Immature natural killer cell (primary cell): ENCODE data around the gene MEF2C. TPM values are rescaled to one million over a fixed set of nuclear protein-coding genes. Genes with fewer than 3 reads are reported as not detected.
A peak's percentile ranks its signal among the peaks of the same experiment; 100 is the strongest.

ENCODE experiments used
- DNase-seq, 3 donors: peaks; one replicate each; pipeline ENCODE4 v3.0.0; 2022; ENCODE audit warnings: mixed read lengths in 1 of 3
- H3K27ac Mint-ChIP-seq, 6 donors: one replicate each; pipeline ENCODE4 v1.8.0; 2020; ENCODE audit warnings: mixed read lengths in 6 of 6, mild to moderate bottlenecking in 5 of 6, inconsistent platforms in 4 of 6, moderate library complexity in 3 of 6
- H3K27me3 Mint-ChIP-seq, 3 donors: one replicate each; pipeline ENCODE4 v1.8.0; 2020 to 2021; ENCODE audit warnings: low read depth in 3 of 3, mild to moderate bottlenecking in 3 of 3, mixed read lengths in 3 of 3, moderate library complexity in 3 of 3, inconsistent platforms in 1 of 3
- H3K36me3 Mint-ChIP-seq, 3 donors: one replicate each; pipeline ENCODE4 v1.8.0; 2020; ENCODE audit warnings: mixed read lengths in 3 of 3, inconsistent platforms in 2 of 3, mild to moderate bottlenecking in 2 of 3
- H3K4me1 Mint-ChIP-seq, 2 donors: one replicate each; pipeline ENCODE4 v1.8.0; 2020; ENCODE audit warnings: inconsistent platforms in 2 of 2, mild to moderate bottlenecking in 2 of 2, mixed read lengths in 2 of 2, moderate library complexity in 1 of 2
- H3K4me3 Mint-ChIP-seq, 5 donors: one replicate each; pipeline ENCODE4 v1.8.0; 2020; ENCODE audit warnings: mild to moderate bottlenecking in 5 of 5, mixed read lengths in 5 of 5, inconsistent platforms in 3 of 5, moderate library complexity in 3 of 5
- H3K9me3 Mint-ChIP-seq, 6 donors: one replicate each; pipeline ENCODE4 v1.8.0; 2020; ENCODE audit warnings: mild to moderate bottlenecking in 6 of 6, mixed read lengths in 6 of 6, inconsistent platforms in 4 of 6, moderate library complexity in 3 of 6
- polyA plus RNA-seq, 3 donors: library from polyadenylated mRNA; unstranded; fragments of 300-500 nt; fragmentation: Illumina TruSeq; gene quantifications; one replicate each; pipeline ENCODE4 v1.2.3, GENCODE V29; 2021

The MEF2C gene
- polyA plus RNA-seq, 3 donors from 2014 or later: 2.1 to 9.6 (median 8.4) TPM

DNA sequence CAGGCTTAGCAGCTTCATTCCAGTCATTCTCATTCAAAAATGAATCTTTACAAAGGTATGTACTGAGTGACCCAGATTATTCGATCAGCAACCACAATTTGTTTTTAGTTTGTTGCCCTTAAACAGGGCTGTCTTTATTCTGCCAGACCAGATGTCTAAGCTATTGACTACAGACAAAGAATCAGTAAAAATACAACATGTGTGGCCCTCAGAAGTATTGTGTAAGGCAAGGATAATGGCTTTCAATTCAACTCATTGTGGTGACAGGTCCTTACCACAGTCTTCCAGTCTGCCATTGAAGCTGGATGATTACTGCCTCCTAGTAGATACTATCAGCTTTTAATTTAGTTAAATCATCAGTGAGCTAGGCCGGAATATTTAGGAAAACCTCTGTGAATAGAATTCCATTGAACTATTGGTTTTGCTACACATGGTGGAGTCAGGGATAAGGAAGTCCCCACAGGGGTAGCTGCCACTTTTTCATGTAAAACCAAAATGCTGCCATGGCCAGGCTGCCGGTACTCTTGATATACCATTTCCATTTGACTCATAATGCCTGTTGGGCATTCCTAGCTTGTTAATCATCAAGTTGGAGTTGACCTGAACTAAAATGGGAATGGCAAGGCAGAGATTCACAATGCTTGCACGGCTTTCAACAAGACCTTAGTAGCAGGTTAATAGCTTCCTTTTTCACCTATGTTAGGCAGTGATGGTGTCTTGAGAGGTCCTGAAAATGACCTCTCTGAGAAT lies 175.6 kb downstream of the MEF2C start:
- H3K4me3 Mint-ChIP-seq: no peak overlapping the region
- no peaks in the 10 kb centered on the region for H3K36me3 Mint-ChIP-seq
- peaks cover 2 to 5% (median 5%) of the 10 kb centered on the region in 3 donors for H3K27me3 Mint-ChIP-seq
- no peak for DNase-seq
- peaks cover 0 to 2% (median 0%) of the 10 kb centered on the region in 6 donors for H3K9me3 Mint-ChIP-seq
- H3K4me1 Mint-ChIP-seq: no peaks in the 10 kb centered on the region
- no peak overlapping the region for H3K27ac Mint-ChIP-seq

DNA sequence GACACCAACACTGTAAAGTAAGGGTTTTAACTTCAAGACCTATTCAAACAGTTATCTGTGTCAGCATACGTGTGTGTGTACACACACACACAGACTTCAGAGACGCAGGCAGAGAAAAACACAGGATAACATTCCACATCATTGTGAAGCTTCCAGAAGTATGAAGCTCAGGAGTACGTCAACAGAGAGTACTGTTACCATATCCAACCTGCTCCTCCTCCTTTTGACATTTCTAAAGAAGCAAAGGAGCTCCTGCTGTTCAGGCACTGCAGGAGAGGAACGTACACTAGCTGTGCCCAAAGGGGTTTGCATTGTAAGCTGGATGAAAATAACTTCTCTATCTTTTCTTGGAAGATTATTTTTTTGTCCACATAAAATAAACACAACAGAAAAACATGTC lies 180.7 kb downstream of the MEF2C start:
- no peaks in the 10 kb centered on the region for H3K4me1 Mint-ChIP-seq
- H3K4me3 Mint-ChIP-seq: no peak overlapping the region
- H3K27me3 Mint-ChIP-seq: peaks cover 8 to 18% (median 9%) of the 10 kb centered on the region in 3 donors
- peaks cover 0 to 2% (median 0%) of the 10 kb centered on the region in 6 donors for H3K9me3 Mint-ChIP-seq
- no peak overlapping the region for H3K27ac Mint-ChIP-seq
- H3K36me3 Mint-ChIP-seq: no peaks in the 10 kb centered on the region
- no peak for DNase-seq

GRCh38 chr5:88700121-88700520 lies 182.9 kb downstream of the MEF2C start:
- peaks cover 14 to 23% (median 18%) of the 10 kb centered on the region in 3 donors for H3K27me3 Mint-ChIP-seq

GRCh38 chr5:88698290-88698689 lies 184.7 kb downstream of the MEF2C start:
- no peak for DNase-seq
- Mint-ChIP-seq H3K9me3 (peaks cover 0 to 2% (median 0%) of the 10 kb centered on the region in 6 donors), H3K36me3 (no peaks in the 10 kb centered on the region), H3K27me3 (peaks cover 20 to 33% (median 27%) of the 10 kb centered on the region in 3 donors), H3K4me3 (no peak overlapping the region), H3K27ac (no peak overlapping the region), H3K4me1 (no peaks in the 10 kb centered on the region)

More at GRCh38 chr5:88700121-88700520, 182.9 kb downstream of the MEF2C start:
- DNase-seq: no peak
- Mint-ChIP-seq H3K36me3 (no peaks in the 10 kb centered on the region), H3K4me1 (no peaks in the 10 kb centered on the region), H3K27ac (no peak overlapping the region), H3K9me3 (peaks cover 0 to under 1% (median 0%) of the 10 kb centered on the region in 6 donors), H3K4me3 (no peak overlapping the region)

DNA sequence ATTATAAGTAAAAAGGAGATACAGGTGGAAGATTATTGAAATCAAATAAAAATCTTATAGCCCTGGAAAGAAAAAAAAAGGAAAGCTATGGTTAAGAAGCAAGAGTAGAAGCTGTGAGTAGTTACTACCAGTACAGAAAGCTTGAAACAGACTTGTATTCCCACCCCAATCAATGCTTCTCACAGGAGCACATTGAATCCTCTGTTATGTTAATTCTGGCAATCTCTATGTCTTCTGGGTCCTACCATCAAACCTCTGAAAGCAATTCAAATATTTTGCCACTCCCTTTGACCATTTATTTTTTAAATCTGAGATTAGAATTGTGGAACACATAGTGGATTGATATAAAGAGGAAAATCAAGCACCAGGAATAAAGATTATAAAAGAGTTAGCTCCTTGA lies 186.5 kb downstream of the MEF2C start:
- Mint-ChIP-seq H3K9me3 (peaks cover 0 to 2% (median 0%) of the 10 kb centered on the region in 6 donors), H3K4me3 (no peak overlapping the region), H3K4me1 (no peaks in the 10 kb centered on the region), H3K36me3 (peaks cover 0 to 3% (median 0%) of the 10 kb centered on the region in 3 donors), H3K27me3 (peaks cover 36 to 50% (median 39%) of the 10 kb centered on the region in 3 donors), H3K27ac (no peak overlapping the region)
- no peak for DNase-seq

DNA sequence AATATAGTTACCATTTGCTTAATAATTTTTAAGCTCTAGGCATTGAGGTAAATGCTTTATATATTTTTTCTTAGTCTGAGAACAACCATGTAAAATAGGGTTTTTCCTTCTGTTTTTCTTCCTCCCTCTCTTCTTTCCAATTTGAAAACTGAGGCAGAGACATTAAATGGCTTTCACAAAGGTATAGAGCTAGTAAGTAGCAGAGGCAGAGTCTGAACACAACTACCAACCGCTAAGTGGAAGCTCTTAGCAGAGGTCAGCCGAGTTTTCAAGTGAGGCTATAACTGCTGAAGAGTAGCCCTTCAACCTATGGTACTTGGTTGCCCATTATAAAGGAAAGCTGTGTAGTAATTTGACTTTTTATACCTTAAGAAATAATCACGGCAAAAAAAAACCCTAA lies 187.1 kb downstream of the MEF2C start:
- H3K4me1 Mint-ChIP-seq: peaks cover 3 to 4% of the 10 kb centered on the region in 2 donors
- H3K27ac Mint-ChIP-seq: no peak overlapping the region
- DNase-seq: no peak
- H3K4me3 Mint-ChIP-seq: peak overlapping the region in 1 of 5 donors; percentile 8
- H3K27me3 Mint-ChIP-seq: peaks cover 41 to 54% (median 43%) of the 10 kb centered on the region in 3 donors
- peaks cover 0 to 3% (median 0%) of the 10 kb centered on the region in 3 donors for H3K36me3 Mint-ChIP-seq
- peaks cover 0 to 2% (median 0%) of the 10 kb centered on the region in 6 donors for H3K9me3 Mint-ChIP-seq

- Mint-ChIP-seq H3K9me3 (peaks cover 0 to 2% (median 0%) of the 10 kb centered on the region in 6 donors), H3K36me3 (peaks cover 0 to 3% (median 0%) of the 10 kb centered on the region in 3 donors), H3K27me3 (peaks cover 48 to 60% (median 50%) of the 10 kb centered on the region in 3 donors), H3K4me1 (peaks cover 10 to 11% of the 10 kb centered on the region in 2 donors), H3K4me3 (no peak overlapping the region), H3K27ac (no peak overlapping the region)
- DNase-seq: no peak
Observed at GRCh38 chr5:88695232-88695631, 187.8 kb downstream of the MEF2C start.

- no peak overlapping the region for H3K4me3 Mint-ChIP-seq
- peaks cover 0 to 3% (median 0%) of the 10 kb centered on the region in 3 donors for H3K36me3 Mint-ChIP-seq
- peaks cover 0 to 2% (median 0%) of the 10 kb centered on the region in 6 donors for H3K9me3 Mint-ChIP-seq
- no peak for DNase-seq
- H3K27me3 Mint-ChIP-seq: peaks cover 59 to 62% (median 59%) of the 10 kb centered on the region in 3 donors
- no peak overlapping the region for H3K27ac Mint-ChIP-seq
- H3K4me1 Mint-ChIP-seq: peaks cover 10 to 15% of the 10 kb centered on the region in 2 donors
Observed at GRCh38 chr5:88694023-88694679, 188.8 kb downstream of the MEF2C start.

GRCh38 chr5:88693071-88693932 lies 189.7 kb downstream of the MEF2C start:
- H3K4me3 Mint-ChIP-seq: no peak overlapping the region
- no peak for DNase-seq
- peaks cover 0 to 3% (median 0%) of the 10 kb centered on the region in 3 donors for H3K36me3 Mint-ChIP-seq
- peaks cover 10 to 15% of the 10 kb centered on the region in 2 donors for H3K4me1 Mint-ChIP-seq
- no peak overlapping the region for H3K27ac Mint-ChIP-seq
- peaks cover 0 to 2% (median 0%) of the 10 kb centered on the region in 6 donors for H3K9me3 Mint-ChIP-seq
- peaks cover 64 to 68% (median 68%) of the 10 kb centered on the region in 3 donors for H3K27me3 Mint-ChIP-seq

GRCh38 chr5:88691945-88692868 lies 190.8 kb downstream of the MEF2C start:
- H3K27ac Mint-ChIP-seq: no peak overlapping the region
- no peak for DNase-seq
- peaks cover 0 to 2% (median 0%) of the 10 kb centered on the region in 6 donors for H3K9me3 Mint-ChIP-seq
- peaks cover 64 to 79% (median 78%) of the 10 kb centered on the region in 3 donors for H3K27me3 Mint-ChIP-seq
- peak overlapping the region in 1 of 5 donors; percentile 7 for H3K4me3 Mint-ChIP-seq
- peaks cover 10 to 15% of the 10 kb centered on the region in 2 donors for H3K4me1 Mint-ChIP-seq
- H3K36me3 Mint-ChIP-seq: peaks cover 0 to 3% (median 0%) of the 10 kb centered on the region in 3 donors

GRCh38 chr5:88691230-88691582 lies 191.8 kb downstream of the MEF2C start:
- H3K4me3 Mint-ChIP-seq: peak overlapping the region in 3 of 5 donors; percentile 66 to 87 (median 77)
- H3K36me3 Mint-ChIP-seq: peaks cover 0 to 4% (median 0%) of the 10 kb centered on the region in 3 donors
- H3K27me3 Mint-ChIP-seq: peaks cover 70 to 86% (median 85%) of the 10 kb centered on the region in 3 donors
- no peak for DNase-seq
- peaks cover 10 to 15% of the 10 kb centered on the region in 2 donors for H3K4me1 Mint-ChIP-seq
- peak overlapping the region in 3 of 6 donors; percentile 64 to 69 (median 66) for H3K27ac Mint-ChIP-seq
- peaks cover 0 to 4% (median under 1%) of the 10 kb centered on the region in 6 donors for H3K9me3 Mint-ChIP-seq

DNA sequence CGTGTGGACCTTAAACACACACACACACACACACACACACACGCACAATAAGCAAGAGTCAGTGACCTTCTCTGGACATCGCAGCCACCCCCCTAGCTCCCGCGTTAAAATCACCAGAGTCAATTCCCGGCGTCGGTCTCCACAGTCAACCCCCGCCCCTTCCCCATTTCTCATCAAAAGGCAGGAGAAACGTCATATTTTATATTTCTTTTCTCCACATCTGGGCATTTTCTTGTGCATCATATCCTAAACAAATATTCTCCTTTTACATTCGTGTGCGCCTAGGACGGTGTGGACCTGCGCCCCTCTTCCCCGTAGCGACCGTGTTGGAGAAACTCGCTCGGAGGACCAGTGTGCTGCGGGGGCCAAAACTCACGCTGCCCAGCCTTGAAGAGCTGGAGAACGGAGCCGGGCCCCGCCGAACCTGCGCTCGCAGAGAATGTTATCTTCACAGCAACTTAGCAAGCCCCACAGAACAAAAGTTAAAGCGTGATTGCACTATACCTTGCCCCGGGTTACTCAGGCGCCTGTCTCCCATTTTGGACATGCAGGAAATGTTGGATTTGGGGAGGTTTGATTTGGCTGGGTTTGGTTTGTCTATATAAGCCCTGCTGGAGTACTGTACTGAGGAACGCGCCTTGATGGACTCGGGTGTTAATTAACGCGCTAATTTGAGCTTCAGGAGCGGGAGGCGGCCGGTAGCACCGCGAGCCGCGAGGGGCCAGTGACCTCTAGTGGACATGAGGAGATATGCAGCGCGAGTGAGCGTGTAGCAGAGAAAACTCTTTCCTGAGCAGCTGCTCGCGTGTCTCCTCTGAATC lies 192.4 kb downstream of the MEF2C start:
- peak; percentile 60 to 68 (median 64) for DNase-seq
- H3K27me3 Mint-ChIP-seq: peaks cover 69 to 89% (median 87%) of the 10 kb centered on the region in 3 donors
- peaks cover 0 to 10% (median under 1%) of the 10 kb centered on the region in 6 donors for H3K9me3 Mint-ChIP-seq
- H3K4me3 Mint-ChIP-seq: peak overlapping the region; percentile 46 to 87 (median 69)
- H3K27ac Mint-ChIP-seq: peak overlapping the region in 3 of 6 donors; percentile 64 to 69 (median 66)
- peaks cover 10 to 15% of the 10 kb centered on the region in 2 donors for H3K4me1 Mint-ChIP-seq
- H3K36me3 Mint-ChIP-seq: peaks cover 0 to 7% (median 0%) of the 10 kb centered on the region in 3 donors
